ENCODE results near the gene BCAP29. TPM values are rescaled to one million over a fixed set of nuclear protein-coding genes. Genes with fewer than 3 reads are reported as not detected.

Gene BCAP29
- total and polyA plus RNA-seq, 2 of the 8 experiments (the other 6 are each of a cell fraction or from before 2014, with no cell fraction given): 6.8 to 18.1 TPM

- TF ChIP-seq CTCF (IDR thresholded peaks at IDR 0.05; ENCODE audit: control extremely low read depth in 1 of 3, insufficient read depth in 1 of 3, low read depth in 1 of 3, low read length in 3 of 3) (peak in 2 of 3 experiments; percentile 15 to 57; a peak in 2 of 4 replicates), USF2 (IDR thresholded peaks at IDR 0.05; ENCODE audit: low read length) (no peak), CREB1 (IDR thresholded peaks at IDR 0.05) (no peak), TAF1 (IDR thresholded peaks at IDR 0.05; ENCODE audit: low read depth, low read length) (no peak), SP2 (IDR thresholded peaks at IDR 0.05; ENCODE audit: low read length) (no peak)
Measured at GRCh38 chr7:107643407-107643806, 63.4 kb downstream of the BCAP29 start (continued).

All from H1 (cell line).